GM21737 (cell line): ENCODE measurements around the gene BMF.
A peak's percentile ranks its signal among the peaks of the same experiment; 100 is the strongest.
"Not testable (repeated sequence)": the region's sequence is repeated elsewhere in the genome, so short reads cannot be mapped to it uniquely, and the experiment has no call there.

Experiments used
- ATAC-seq: cut with Tn5 transposase; IDR thresholded peaks from one replicate; pipeline ENCODE4 v1.9.1; 2021; ENCODE audit warnings: mild to moderate bottlenecking, moderate library complexity; ENCODE audit not compliant: unreplicated experiment

Gene BMF, protein sequence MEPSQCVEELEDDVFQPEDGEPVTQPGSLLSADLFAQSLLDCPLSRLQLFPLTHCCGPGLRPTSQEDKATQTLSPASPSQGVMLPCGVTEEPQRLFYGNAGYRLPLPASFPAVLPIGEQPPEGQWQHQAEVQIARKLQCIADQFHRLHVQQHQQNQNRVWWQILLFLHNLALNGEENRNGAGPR

DNA sequence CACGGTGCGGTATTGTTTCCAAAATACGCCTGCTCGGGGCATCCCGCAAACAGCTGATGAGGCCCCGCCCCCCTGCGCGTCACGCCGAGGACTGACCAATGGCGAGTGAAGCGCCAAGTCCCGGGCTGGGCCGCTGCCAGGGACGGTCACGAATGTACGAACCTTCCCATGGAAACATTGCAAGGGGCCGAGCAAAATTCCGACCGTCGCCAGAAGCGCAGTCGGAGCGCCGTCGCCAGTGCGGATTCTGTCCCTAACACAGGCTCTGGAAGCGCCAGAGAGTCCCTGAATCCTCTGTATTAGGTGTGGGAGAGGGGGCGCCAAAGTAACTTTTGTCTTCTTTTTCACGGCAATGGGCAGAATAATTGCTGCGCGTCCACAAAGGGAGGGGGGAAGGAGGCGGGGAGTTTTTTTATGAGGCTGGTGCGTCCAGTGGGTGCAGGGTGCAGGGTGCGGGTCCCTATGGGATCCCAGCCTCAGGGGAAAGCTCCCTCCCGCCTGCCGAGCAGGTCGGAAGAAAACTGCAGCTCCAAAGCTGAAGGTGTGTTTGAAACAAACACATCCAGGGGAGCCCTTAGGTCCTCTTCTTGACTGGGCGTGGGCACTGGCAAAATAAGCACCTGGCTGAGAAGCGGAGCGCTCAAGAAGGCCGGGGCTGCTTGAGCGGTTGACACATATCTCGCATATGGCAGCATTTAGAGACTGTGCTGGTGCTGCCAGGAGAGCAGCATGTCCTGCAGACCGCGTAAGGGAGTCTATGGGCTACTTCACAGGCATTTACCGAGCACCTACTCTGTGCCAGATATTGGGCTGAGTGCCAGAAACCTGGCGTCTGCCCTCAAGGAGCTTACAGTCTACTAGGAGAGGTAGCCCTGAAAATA lies at the start of gene BMF:
BMF (minus strand) TSS at position 25 of the 881 bp plus-strand sequence. CDS start 2,793 bp downstream, outside the sequence.
- peak; percentile 50 for ATAC-seq

DNA sequence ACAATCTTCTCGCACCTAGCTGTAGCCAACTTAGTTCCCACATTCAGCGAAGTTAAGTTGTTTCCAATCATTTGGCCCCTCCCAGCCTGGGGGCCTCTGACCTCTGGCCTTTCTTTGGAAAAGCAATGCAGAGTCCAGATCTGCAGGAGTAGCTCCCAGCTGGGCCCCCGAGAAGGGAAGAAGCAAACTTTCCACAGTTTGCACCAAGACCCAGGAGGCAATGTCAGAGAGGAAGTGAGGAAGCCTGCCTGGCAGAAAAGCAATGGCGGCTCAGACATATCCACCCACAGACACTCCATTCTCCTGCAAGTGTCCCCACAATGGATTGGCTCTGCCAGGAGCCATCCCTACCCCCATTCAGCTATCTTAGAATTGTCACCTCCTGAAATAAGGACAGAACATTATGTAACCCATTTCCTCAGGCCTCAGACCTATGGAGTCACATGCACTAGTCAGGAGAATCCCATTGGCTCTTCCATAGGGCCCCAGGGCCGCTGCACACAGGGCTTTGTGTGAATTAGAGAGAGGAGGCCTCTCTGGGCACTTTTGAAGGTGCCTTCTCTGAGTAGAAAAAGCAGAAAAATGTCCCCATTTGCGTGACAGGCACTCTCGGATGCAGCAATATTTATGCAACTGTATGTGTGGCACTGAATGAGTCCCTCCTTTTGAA lies 49.2 kb upstream of the BMF start:
- no peak for ATAC-seq

DNA sequence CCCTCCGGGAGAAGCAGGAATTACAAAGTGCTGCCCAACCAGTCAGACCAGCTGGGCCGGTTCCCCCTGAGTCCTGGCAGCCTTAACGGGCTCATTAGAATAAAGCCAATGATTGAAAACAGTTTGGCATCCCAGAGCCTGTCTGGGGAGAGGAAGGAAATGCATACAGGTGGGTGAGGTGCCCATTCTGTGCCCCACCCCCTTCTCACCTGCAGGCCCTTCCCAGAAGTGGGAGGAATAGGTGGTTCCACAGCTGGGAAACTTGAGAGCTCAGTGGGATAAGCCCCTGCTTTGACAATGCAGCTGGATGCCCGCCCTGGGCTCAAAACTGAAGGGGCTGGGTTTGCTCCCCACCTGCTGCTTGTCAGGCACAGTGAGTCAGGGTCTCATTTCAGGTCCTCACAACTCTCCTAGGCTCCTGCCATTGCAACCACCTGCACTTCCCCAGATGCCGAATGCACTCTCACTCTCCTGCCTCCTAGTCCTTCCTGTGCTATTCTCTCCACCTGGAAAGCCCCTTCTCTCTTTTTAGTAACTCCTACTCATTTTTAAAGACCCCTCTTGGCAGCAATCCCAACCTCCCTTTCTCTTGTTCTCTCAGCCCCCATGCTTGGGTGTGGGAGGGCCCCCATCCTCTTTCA lies 46.7 kb upstream of the BMF start:
- no peak for ATAC-seq

DNA sequence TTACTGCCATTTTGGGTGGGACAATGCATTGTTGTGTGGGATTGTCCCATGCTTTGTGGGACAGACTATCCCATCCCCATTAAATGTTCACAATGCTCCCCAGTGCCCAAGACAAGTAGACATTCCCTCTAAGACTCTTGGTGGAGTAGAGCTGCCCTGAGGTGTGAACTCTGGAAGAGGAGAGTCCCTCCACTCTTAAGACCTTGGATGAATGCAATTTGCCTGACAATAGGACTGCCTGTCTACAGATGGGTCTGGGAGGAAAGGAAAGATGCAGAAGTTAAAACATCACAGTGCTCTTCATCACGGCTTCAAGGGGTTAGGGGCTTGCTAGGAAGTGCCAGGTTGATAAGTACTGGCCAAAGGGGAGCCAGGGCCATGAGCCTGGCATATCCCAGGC lies 46.1 kb upstream of the BMF start:
- not testable (repeated sequence) for ATAC-seq

DNA sequence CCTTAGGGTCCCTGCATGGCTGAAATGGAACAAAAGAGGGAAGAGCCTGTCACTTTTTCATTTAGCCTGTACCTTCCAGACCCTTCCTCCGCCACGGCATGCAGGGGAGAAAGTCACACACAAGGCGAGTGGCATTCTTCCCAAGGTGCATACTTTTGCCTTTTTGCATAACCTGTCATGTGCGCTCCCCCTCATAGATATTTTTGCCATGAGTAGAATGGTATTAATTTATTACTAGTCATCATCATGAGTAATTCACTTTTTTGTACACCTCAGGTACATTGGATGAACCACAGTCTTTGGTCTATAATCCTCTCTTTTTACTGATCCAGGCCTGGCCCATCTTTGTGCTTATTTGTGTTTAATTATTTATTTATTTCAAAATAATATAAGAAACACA lies 43.3 kb upstream of the BMF start:
- no peak for ATAC-seq

DNA sequence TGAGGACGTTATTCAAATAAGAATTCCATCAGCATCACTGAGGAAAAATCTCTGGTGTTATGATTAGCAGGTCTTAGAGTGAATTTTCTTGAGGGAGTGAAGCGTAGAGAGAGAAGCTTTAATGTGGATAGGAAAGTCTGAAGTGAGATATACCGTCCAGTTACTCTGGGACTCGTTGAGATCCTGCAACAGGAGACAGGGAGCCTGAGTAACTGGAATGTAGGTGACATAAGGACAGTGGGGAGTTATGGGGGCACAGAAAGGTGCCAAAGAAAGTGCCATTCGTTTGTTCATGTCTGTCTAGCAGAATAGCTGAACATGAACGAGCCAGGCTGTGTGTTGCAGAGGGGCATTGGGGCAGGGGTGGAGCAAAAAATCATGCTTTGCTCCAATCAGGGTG lies 42.8 kb upstream of the BMF start:
- ATAC-seq, result no peak

DNA sequence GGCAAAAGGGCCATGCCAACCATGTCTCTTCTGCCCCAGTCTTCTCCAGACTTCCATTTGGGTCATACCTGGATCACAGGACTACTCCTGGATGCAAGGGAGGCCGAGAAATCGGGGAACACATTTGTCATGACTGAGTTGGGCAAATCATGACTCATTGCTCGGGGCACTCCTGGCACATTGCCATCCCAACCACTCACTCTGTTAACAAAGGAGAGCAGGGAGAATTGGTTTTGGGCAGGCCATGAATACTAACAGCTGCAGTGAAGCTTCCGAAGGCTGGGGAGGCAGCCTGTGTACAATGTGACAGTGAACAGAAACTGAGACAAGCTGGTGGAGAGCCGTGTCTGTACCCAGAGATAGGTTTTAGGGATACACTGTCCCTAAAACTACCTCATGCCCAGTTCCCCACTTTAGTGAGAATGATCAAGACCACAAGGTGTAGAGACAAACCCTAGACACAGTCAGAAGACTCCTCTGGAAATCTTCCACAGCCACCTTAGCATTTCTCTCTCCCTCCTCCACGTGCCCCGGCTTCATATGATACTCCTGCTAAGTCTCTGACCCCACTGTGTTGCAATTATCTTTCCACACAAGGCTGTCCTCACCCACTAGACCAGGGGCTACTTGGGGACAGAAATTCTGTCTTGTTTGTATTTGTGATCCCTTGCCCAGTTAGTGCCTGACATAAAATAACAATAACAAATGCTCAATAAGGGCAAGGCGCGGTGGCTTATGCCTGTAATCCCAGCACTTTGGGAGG lies 41.7 kb upstream of the BMF start:
- no peak for ATAC-seq

DNA sequence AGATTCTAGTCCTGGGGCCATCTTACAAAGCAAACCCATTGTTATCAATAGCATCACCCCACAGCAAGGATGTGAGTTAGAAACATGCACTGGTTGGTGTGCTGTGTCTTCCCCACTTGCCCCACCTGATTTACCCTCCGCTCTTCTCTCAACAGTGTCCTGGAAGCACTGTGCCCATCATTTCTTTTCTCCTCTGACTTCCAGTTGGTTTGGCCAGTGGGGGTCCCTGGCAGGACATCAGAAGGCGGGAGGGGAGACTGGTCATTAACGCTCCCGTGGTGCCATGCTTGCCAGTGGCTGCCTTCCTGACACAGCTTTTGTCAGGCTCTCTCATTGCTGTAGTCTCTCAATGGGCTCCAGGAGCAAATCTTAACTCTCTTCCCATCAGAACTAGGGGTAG lies 40.7 kb upstream of the BMF start:
- ATAC-seq, result no peak

DNA sequence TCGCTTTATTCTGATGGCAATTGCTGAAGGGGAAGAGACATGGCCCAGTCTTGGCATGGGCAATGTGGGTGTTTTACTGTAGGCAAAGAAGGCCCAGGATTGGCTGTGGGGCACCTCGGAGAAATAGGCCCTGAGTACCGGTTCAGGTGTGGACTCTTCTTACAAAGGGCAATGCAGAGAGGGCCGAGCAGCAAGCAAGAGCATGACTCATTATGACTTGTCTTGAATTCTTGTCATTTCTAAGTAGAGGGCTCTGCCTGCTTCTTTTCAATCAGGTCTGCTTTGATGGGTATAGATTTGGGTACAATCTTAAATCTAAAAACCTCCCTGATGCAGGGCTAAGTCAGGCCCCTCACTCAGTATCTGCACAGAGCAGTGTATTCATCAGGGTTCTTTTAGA lies 37.4 kb upstream of the BMF start:
- no peak for ATAC-seq

DNA sequence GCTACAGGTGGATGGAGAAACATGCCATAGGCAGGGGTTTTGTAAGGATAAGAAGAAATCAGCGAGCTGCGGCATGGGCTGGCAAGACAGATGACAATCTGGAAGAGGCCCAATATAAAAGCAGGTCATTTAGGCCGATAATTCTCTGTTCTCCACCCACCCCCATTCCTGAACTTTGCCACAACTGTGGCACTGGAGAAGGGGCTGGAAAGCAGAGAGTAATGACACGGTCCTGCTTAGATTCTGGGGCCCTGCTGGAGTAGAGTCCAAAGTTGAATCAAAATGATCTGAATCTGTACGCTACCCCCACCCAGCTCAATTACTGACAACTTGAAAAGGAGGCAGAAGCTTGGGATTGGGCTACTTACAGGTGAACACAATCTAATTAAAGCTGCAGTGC lies 33.7 kb upstream of the BMF start:
- no peak for ATAC-seq

DNA sequence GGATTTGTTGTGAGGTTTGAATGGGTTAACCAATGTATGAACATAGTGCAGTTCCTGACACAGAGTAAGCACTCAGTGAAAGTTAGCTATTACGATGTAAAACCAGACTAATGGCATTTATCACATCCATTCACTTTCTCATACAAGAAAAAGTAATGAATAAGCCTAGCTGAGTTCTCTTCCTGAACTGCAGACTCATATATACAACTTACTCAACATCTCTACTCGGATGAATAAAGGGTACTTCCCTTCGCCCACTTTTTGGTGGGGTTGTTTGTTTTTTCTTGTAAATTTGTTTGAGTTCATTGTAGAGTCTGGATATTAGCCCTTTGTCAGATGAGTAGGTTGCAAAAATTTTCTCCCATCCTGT lies 29.5 kb upstream of the BMF start:
- not testable (repeated sequence) for ATAC-seq

DNA sequence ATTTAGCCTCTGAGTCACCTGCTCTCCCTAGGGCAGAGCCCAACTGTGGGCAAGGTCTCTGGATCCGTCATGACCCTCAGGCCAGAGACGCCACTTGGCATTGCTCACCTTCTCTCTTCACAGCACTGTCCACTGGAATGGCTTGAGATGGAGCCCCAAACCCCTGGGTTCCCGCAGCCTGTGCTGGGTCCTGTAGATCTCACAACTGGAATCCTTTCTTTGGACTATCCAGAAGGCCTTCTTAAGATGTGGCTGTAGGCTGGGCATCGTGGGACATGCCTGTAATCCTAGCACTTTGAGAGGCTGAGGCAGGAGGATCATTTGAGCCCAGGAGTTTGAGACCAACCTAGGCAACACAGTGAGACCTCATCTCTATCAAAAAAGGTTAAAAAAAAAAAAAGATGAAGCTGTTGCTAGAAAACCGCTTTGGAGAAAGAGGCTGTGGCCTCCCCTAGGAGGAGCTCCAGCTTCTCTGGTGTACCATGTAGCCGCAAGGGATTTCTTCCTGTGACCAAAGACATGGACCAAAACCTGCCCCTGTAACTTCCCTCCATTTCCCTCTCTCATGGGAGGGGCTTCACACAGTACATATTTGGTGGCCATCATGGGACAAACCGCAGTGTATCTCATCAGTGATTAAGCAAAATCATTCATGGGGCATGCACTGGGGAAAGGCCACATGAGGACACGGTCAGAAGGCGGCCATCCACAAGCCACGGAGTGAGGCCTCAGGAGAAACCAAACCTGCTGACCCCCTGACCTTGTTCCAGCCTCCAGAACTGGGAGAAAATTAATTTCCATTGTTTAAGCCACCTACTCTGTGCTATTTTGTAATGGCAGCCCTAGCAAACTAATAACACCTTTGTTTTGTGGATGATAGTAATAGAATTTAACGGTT lies 28.9 kb upstream of the BMF start:
- ATAC-seq, result no peak

DNA sequence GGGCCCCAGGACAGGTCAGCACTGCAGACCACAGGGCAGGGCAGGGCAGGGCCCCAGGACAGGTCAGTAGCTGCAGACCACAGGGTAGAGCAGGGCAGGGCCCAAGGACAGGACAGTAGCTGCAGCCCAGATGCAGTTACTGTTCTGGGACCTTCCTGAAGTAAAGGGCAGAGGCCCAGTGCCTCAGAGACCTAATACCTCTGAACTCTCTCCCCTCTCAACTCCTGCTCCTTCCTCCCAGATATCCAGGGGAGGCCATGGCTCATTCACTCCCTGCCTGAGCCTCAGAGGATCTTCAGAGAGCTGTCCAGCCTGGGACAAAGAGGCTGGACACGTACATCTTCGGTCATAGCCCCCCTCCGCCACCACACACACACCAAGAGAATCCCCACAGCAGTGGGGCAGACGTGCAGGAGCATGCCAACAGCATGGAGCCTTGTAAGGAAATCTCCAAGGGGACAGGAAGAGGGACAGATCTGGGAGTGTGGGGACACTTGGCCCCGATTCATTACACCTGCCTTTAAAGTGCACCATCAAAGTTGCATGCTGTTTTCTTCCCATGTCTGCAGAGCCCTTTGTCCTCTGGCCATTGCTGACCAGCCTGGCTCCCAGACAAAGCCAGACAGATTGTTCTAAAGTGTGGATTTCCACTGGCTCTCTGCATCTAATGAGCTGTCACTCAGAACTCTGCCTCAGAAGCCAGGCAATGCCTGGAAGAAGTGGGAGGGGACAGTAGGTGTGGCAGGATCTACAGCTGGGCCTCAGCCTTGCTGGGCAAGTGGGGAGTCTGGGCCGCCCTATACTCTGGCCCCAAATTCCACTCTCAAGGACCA lies 28.0 kb upstream of the BMF start:
- ATAC-seq, result no peak

DNA sequence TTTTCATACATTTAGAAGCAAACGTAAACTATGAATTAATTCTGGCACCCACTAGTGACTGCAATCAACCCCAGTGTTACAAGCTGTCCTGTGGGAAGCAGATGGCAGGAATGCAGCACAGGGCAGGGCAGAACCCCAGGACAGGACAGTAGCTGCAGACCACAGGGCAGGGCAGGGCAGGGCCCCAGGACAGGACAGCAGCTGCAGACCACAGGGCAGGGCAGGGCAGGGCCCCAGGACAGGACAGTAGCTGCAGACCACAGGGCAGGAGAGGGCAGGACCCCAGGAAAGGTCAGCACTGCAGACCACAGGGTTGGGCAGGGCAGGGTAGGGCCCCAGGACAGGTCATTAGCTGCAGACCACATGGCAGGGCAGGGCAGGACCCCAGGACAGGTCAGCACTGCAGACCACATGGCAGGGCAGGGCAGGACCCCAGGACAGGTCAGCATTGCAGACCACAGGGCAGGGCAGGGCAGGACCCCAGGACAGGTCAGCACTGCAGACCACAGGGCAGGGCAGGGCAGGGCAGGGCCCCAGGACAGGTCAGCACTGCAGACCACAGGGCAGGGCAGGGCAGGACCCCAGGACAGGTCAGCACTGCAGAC lies 27.3 kb upstream of the BMF start:
- ATAC-seq, result not testable (repeated sequence)

DNA sequence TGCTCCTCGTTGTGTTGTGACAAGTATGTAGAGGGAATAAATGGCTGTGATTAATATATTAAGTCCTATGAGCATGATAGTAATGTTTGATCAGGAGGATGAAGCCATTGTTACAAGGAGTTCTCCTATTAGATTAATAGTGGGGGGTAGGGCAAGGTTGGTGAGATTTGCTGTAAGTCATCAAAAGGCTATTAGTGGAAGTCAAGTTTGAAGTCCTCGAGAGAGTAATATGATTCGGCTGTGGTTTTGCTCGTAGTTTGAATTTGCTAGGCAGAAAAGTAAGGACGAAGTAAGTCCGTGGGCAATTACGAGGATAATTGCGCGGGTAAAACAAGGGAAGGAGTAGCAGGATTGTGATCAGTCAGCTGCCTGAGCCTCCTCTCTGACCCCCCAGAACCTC lies 26.2 kb upstream of the BMF start:
- no peak for ATAC-seq

DNA sequence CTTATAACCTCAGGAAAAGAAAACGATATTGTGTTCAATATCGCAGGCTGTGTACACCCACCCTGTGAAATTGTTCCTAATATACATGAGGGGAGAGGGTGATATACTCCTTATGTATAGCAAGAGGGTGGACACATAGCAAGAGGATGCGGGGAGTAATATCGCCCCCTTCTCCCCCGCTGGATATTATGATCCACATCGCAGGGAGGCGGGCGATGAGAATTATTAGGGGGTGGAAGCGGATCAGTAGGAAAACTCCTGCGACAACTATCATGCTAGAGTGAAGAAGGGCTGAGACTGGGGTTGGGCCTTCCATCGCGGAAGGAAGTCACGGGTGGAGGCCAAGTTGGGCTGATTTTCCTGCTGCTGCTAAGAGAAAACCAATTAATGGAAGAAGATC lies 24.9 kb upstream of the BMF start:
- no peak for ATAC-seq

DNA sequence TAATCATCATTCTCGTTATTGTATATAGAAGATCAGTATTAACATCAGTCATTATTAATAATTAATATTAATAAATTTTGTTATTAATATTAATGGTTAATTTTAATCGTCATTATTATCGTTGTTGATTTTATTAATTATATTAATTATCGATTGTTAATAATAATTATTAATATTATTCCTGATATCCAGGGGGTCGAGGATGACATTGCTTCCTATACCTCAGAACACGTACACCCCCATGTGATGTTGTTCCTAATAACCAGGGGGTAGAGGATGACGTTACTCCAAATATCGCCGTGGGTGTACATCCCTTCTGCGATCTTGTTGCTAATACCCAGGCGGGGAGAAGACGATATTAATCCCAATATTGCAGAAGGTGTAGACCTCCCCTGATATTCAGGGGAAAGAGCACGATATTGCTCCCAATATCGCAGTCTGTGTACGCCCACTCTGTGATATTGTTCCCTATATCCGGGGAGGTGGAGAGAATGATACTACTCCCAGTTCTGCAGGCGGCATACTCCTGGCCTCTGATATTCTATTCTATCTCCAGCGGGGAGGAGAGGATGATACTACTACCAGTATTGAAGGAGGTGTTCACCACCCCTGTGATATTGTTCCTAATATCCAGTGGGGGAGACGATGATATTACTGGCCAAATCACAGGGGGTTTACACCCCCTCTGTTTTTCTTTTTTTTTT lies 22.3 kb upstream of the BMF start:
- no peak for ATAC-seq

DNA sequence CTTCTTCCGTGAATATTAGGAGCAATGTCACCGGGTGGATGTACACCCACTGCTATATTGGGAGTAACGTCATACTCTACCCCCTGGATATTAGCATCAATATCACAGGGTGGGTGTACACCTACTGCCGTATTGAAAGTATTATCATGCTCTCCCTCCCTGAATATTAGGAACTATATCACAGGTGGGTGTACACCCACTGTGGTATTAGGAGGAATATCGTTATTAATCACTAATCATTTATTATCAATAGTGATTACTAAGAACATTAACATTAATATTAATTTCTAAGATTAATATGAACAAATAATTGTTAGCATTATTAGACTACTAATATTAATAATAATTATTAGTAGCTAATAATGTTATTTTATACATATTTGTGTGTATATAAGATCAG lies 21.4 kb upstream of the BMF start:
- ATAC-seq, result no peak
